Colonic mucosa (tissue), 4 donors: ENCODE results near the gene CFAP299. TPM values are rescaled to one million over a fixed set of nuclear protein-coding genes. Genes with fewer than 3 reads are reported as not detected.

Experiments used
- DNase-seq: peaks from one replicate; pipeline ENCODE4 v3.0.0-alpha.2; 2020
- H3K27ac ChIP-seq: fragments of 200-600 bp; one replicate; pipeline ENCODE4 v1.8.0; 2021
- H3K27me3 ChIP-seq: fragments of 200-600 bp; one replicate; pipeline ENCODE4 v1.8.0; 2021
- H3K36me3 ChIP-seq: fragments of 200-600 bp; one replicate; pipeline ENCODE4 v1.8.0; 2021
- H3K4me1 ChIP-seq: fragments of 200-600 bp; one replicate; pipeline ENCODE4 v1.8.0; 2021; ENCODE audit warnings: mild to moderate bottlenecking
- H3K4me3 ChIP-seq: fragments of 200-600 bp; one replicate; pipeline ENCODE4 v1.8.0; 2021
- H3K9ac ChIP-seq, 2 donors: one replicate each; pipeline ENCODE4 v1.7.0; 2013; ENCODE audit warnings: control low read depth in 2 of 2, low read depth in 2 of 2, low read length in 2 of 2
- H3K9me3 ChIP-seq: fragments of 200-600 bp; one replicate; pipeline ENCODE4 v1.8.0; 2021
- intact Hi-C: fragments of 100-400 bp; cut with DNase I; formaldehyde crosslinking; loops from one replicate; pipeline ENCODE4 v1.14.1; 2022
- total RNA-seq, 2 donors: library from RNA; stranded (reverse); fragmentation: NEBNext Ultra II Directional in 1 of 2; extraction: Animal tissue kit (Norgen Biotek cat#: 25700) in 1 of 2; gene quantifications; one replicate each; pipeline ENCODE4 v1.2.1, GENCODE V29; 2021
- TF ChIP-seq, protein P1 (sequence below): fragments of 200-600 bp; IDR thresholded peaks from one replicate; pipeline ENCODE4 v1.8.0; 2022; ENCODE audit warnings: antibody characterized with exemption, mild to moderate bottlenecking
- donor health status: healthy.
- donor health status: DM: no; HTN: no; CAD: no.
- donor health status: DM: no; HTN: no; CAD: no.

The CFAP299 gene
- total RNA-seq, 2 donors from 2014 or later = not detected

DNA sequence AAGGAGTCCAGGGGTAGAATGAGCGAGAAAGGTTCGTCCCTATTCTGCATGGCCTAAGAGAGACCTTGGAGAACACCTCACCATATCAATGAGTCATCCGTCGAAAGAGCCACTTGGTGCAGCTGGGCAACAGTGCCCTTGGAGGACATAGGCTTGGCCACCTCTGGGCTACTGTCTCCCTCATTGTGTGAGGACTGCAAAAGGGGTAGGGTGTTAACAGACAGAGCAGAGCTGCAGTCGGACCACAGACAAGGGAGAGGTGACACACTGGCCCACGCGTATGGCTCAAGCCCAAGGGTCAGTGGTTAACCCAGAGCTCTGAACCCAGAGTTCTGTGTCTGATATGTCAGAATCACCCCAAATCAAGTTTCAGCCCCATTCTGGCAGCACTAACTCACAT is 576.8 kb downstream of the CFAP299 start:
- TF ChIP-seq, protein P1, sequence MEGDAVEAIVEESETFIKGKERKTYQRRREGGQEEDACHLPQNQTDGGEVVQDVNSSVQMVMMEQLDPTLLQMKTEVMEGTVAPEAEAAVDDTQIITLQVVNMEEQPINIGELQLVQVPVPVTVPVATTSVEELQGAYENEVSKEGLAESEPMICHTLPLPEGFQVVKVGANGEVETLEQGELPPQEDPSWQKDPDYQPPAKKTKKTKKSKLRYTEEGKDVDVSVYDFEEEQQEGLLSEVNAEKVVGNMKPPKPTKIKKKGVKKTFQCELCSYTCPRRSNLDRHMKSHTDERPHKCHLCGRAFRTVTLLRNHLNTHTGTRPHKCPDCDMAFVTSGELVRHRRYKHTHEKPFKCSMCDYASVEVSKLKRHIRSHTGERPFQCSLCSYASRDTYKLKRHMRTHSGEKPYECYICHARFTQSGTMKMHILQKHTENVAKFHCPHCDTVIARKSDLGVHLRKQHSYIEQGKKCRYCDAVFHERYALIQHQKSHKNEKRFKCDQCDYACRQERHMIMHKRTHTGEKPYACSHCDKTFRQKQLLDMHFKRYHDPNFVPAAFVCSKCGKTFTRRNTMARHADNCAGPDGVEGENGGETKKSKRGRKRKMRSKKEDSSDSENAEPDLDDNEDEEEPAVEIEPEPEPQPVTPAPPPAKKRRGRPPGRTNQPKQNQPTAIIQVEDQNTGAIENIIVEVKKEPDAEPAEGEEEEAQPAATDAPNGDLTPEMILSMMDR = no peak
- Histone ChIP-seq H3K9me3 (no peaks in the 10 kb centered on the region), H3K27ac (no peak overlapping the region), H3K36me3 (no peaks in the 10 kb centered on the region), H3K4me3 (no peak overlapping the region), H3K27me3 (no peaks in the 10 kb centered on the region), H3K9ac (no peak overlapping the region), H3K4me1 (no peaks in the 10 kb centered on the region)
- intact Hi-C loops = no loop called here
- DNase-seq = no peak

DNA sequence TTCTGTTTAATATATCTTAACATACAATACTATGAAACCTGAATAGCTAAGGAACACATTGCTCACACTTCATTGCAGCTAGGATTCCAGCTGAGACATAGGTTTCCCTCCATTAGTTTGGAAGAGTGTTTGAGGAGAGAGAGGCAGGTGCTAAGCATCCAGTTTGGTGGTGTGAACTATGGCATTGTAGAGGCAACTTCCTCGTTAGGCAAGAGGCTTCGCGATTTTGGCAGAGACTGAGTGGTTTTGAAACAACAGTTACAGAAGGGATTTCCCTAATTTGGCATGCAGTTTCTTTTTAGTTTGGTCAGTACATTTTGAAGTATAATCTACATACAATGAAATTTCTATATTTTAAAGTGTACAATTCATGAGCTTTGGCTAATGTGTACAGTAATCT is 577.9 kb downstream of the CFAP299 start:
- intact Hi-C loops = no loop called here
- TF ChIP-seq, protein P1 = no peak
- no peak for DNase-seq
- Histone ChIP-seq H3K27ac (no peak overlapping the region), H3K4me3 (no peak overlapping the region), H3K9me3 (no peaks in the 10 kb centered on the region), H3K36me3 (no peaks in the 10 kb centered on the region), H3K9ac (no peak overlapping the region), H3K4me1 (no peaks in the 10 kb centered on the region), H3K27me3 (no peaks in the 10 kb centered on the region)

DNA sequence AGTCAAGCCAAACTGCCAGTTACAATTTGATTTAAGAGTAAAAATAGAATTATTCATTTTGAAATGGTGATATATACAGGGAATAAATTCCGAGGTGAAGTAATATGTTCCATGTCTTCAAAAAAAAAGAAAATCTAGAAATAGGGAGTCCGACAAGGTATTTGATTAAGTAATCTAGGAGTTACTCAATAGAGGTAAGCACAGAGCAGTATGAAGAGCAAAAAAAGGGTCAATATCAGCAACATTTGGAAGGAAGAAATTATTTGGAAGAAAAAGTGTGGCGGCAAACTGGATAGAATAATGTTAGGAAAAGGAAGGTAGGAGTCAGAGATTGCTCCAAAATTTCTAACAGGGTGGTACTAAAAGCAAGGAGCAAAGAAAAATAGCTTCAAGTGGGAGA is 581.2 kb downstream of the CFAP299 start:
- intact Hi-C loops = no loop called here
- no peaks in the 10 kb centered on the region for H3K4me1 ChIP-seq
- H3K4me3 ChIP-seq = no peak overlapping the region
- H3K36me3 ChIP-seq = no peaks in the 10 kb centered on the region
- no peak overlapping the region for H3K9ac ChIP-seq
- H3K27me3 ChIP-seq = no peaks in the 10 kb centered on the region
- DNase-seq = no peak
- H3K9me3 ChIP-seq = no peaks in the 10 kb centered on the region
- TF ChIP-seq, protein P1 = no peak
- H3K27ac ChIP-seq = no peak overlapping the region

DNA sequence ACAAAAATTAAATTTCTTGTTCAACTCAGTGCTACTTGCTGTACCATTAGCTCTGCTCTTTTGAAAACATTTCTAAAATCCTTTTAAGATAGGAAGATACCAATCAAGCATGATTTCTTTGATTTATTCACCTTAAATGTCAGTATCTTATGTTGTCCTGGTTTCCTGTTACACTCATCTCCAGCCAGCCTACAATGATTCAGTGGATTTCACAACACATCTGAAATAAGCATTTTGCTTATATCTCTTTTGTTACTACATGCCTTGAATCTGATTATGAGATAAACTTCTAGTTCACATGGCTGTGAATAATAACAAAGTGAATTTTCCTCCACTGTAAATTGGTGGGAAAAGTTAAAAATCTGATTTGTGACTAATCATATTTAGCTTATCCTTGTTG is 582.5 kb downstream of the CFAP299 start:
- H3K36me3 ChIP-seq = no peaks in the 10 kb centered on the region
- H3K9me3 ChIP-seq = no peaks in the 10 kb centered on the region
- no peak overlapping the region for H3K9ac ChIP-seq
- no peak for DNase-seq
- TF ChIP-seq, protein P1 = no peak
- no peaks in the 10 kb centered on the region for H3K4me1 ChIP-seq
- no peak overlapping the region for H3K4me3 ChIP-seq
- no peak overlapping the region for H3K27ac ChIP-seq
- intact Hi-C loops = no loop called here
- no peaks in the 10 kb centered on the region for H3K27me3 ChIP-seq

DNA sequence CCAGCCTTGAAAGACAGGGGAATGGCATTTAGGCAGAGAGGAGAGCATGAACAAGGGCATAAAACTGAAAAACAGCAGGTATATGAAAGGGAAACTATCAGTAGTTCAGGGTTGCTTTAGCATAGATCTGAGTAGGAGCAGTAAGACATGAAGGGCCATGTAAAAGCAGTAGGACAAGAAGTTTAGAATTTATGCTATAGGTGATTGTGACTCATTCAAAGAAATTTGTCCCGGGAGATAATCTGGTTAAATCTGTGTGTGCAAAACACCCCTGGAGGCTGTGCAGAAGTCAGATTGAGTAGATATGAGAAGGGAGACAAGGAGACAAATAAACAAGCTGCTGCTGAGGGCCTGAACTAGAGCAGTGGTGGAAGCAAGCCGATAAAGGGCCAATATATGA is 585.9 kb downstream of the CFAP299 start:
- DNase-seq = no peak
- H3K27me3 ChIP-seq = no peaks in the 10 kb centered on the region
- H3K4me1 ChIP-seq = no peaks in the 10 kb centered on the region
- no peak overlapping the region for H3K9ac ChIP-seq
- TF ChIP-seq, protein P1 = no peak
- H3K4me3 ChIP-seq = no peak overlapping the region
- H3K9me3 ChIP-seq = no peaks in the 10 kb centered on the region
- intact Hi-C loops = no loop called here
- no peak overlapping the region for H3K27ac ChIP-seq
- H3K36me3 ChIP-seq = no peaks in the 10 kb centered on the region

DNA sequence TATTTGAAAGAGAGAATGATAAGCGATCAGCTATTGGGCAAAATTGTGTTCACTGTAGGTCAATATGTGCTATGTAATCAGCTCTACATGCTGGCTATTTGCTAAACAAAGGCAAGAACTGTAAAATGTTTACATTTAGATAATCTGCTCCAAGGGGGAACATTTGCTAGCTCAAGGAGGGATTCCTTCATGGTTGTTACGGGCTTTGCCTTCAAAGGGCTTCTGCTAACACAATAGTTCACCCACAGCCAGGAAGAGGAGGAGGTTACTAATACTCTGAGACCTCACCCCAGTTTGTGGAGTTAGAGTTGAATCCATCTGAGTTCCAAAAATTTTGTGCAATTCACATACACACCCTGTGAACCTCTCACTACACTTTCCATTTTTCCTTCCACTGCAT is 587.4 kb downstream of the CFAP299 start:
- no peak for DNase-seq
- H3K4me1 ChIP-seq = no peaks in the 10 kb centered on the region
- no peaks in the 10 kb centered on the region for H3K27me3 ChIP-seq

More for the DNA sequence above, 587.4 kb downstream of the CFAP299 start:
- intact Hi-C loops = no loop called here
- Histone ChIP-seq H3K27ac (no peak overlapping the region), H3K9ac (no peak overlapping the region), H3K36me3 (no peaks in the 10 kb centered on the region), H3K9me3 (no peaks in the 10 kb centered on the region), H3K4me3 (no peak overlapping the region)
- TF ChIP-seq, protein P1 = no peak
